Gastroesophageal sphincter (tissue), 4 donors: ENCODE results near the gene ADPRHL1. TPM values are rescaled to one million over a fixed set of nuclear protein-coding genes. Genes with fewer than 3 reads are reported as not detected.

ENCODE experiments used
- ATAC-seq: fragments of 150-250 bp; one replicate; pipeline ENCODE4 v1.9.1; 2016; ENCODE audit warnings: mild to moderate bottlenecking, moderate library complexity
- H3K27ac ChIP-seq, 4 donors: fragments of 200-600 bp; sonication (generic) in 3 of 4; 1 replicate in 3 of 4; 2 replicates in 1 of 4; pipeline ENCODE4 v1.5.1; 2016 to 2019
- H3K27me3 ChIP-seq: fragments of 200-600 bp; sonication (generic); one replicate; pipeline ENCODE4 v1.5.1; 2019
- H3K36me3 ChIP-seq, 2 donors: fragments of 200-600 bp; sonication (generic); one replicate each; pipeline ENCODE4 v1.5.1; 2019; ENCODE audit warnings: control low read depth in 1 of 2
- H3K4me1 ChIP-seq, 3 donors: fragments of 200-600 bp; sonication (generic); 1 replicate in 2 of 3; 2 replicates in 1 of 3; pipeline ENCODE4 v1.5.1; 2016 to 2019; ENCODE audit warnings: control low read depth in 2 of 3
- H3K4me3 ChIP-seq, 2 donors: fragments of 200-600 bp; sonication (generic); one replicate each; pipeline ENCODE4 v1.5.1; 2019; ENCODE audit warnings: mild to moderate bottlenecking in 1 of 2, moderate library complexity in 1 of 2
- H3K9me3 ChIP-seq, 3 donors: fragments of 200-600 bp; sonication (generic); one replicate each; pipeline ENCODE4 v1.5.1; 2017 to 2019; ENCODE audit warnings: control low read depth in 2 of 3
- CTCF ChIP-seq, 4 experiments: fragments of 200-600 bp in 2 of 4; fragments of 450-650 bp in 2 of 4; sonication (generic) in 1 of 4; IDR thresholded peaks; one replicate each; pipeline ENCODE4 v1.5.1; 2017 to 2019; ENCODE audit warnings: antibody characterized with exemption in 4 of 4, mild to moderate bottlenecking in 2 of 4, moderate library complexity in 2 of 4
- EP300 ChIP-seq: sonication (generic); formaldehyde crosslinking; IDR thresholded peaks from one replicate; pipeline ENCODE4 v1.6.1; 2017; ENCODE audit warnings: antibody characterized with exemption, mild to moderate bottlenecking
- POLR2A ChIP-seq, 2 donors: fragments of 450-650 bp; IDR thresholded peaks; one replicate each; pipeline ENCODE4 v1.6.1; 2017; ENCODE audit warnings: antibody characterized with exemption in 2 of 2, mild to moderate bottlenecking in 2 of 2, moderate library complexity in 1 of 2
- POLR2AphosphoS5 ChIP-seq: sonication (generic); formaldehyde crosslinking; IDR thresholded peaks from one replicate; pipeline ENCODE4 v1.6.1; 2017; ENCODE audit warnings: antibody characterized with exemption
- WGBS, 2 donors: methylation state at CpG; one replicate each; pipeline ENCODE4 v1.1.5; 2018; ENCODE audit warnings: low coverage in 1 of 2; 5-methylcytosine and 5-hydroxymethylcytosine counted together
- total RNA-seq, 4 donors: library from RNA; depleted of rRNA; stranded (reverse); fragments of >200 nt; gene quantifications; one replicate each; pipeline ENCODE4 v1.1.0, GENCODE V29; 2016

The ADPRHL1 gene
- total RNA-seq, 4 donors from 2014 or later = 4.7 to 33.8 (median 8.9) TPM

GRCh38 chr13:113403255-113404104 lies 49.8 kb downstream of the ADPRHL1 start:
- peak overlapping the region in 1 of 4 donors; percentile 85 for H3K27ac ChIP-seq
- WGBS, 2 donors = 77 to 83% methylated on average over 7 to 19 of the region's 32 CpGs
- H3K27me3 ChIP-seq = peaks cover 36% of the 10 kb centered on the region
- peaks cover 0 to 24% of the 10 kb centered on the region in 2 donors for H3K36me3 ChIP-seq
- no peak for ATAC-seq
- peaks cover 0 to 34% (median 0%) of the 10 kb centered on the region in 3 donors for H3K4me1 ChIP-seq
- no peak for TF ChIP-seq POLR2AphosphoS5
- TF ChIP-seq POLR2A (IDR thresholded peaks at IDR 0.05) = no peak
- no peak for TF ChIP-seq CTCF (IDR thresholded peaks at IDR 0.05)
- H3K4me3 ChIP-seq = no peak overlapping the region
- no peaks in the 10 kb centered on the region for H3K9me3 ChIP-seq

GRCh38 chr13:113402471-113403254 lies 50.6 kb downstream of the ADPRHL1 start:
- H3K9me3 ChIP-seq = no peaks in the 10 kb centered on the region
- H3K27ac ChIP-seq = peak overlapping the region in 1 of 4 donors; percentile 85
- peaks cover 0 to 31% (median 0%) of the 10 kb centered on the region in 3 donors for H3K4me1 ChIP-seq
- no peak for ATAC-seq
- H3K36me3 ChIP-seq = peaks cover 0 to 21% of the 10 kb centered on the region in 2 donors
- TF ChIP-seq POLR2AphosphoS5 = no peak
- no peak for TF ChIP-seq EP300
- no peak for TF ChIP-seq POLR2A (IDR thresholded peaks at IDR 0.05)
- TF ChIP-seq CTCF (IDR thresholded peaks at IDR 0.05) = no peak
- no peak overlapping the region for H3K4me3 ChIP-seq
- WGBS, 2 donors = 76% methylated on average over 19 of the region's 33 CpGs; no CpG with 5 or more reads in 1 of the 2 donors
- peaks cover 29% of the 10 kb centered on the region for H3K27me3 ChIP-seq

GRCh38 chr13:113401452-113402415 lies 51.6 kb downstream of the ADPRHL1 start:
- no peak for TF ChIP-seq POLR2A (IDR thresholded peaks at IDR 0.05)
- no peak for TF ChIP-seq CTCF (IDR thresholded peaks at IDR 0.05)
- no peak for TF ChIP-seq EP300
- TF ChIP-seq POLR2AphosphoS5 = no peak
- H3K27ac ChIP-seq = peak overlapping the region in 3 of 4 donors; percentile 70 to 85 (median 81)

GRCh38 chr13:113400621-113401451 lies 52.5 kb downstream of the ADPRHL1 start:
- H3K27ac ChIP-seq = peak overlapping the region in 3 of 4 donors; percentile 70 to 85 (median 81)
- no peak overlapping the region for H3K4me3 ChIP-seq
- H3K4me1 ChIP-seq = peaks cover 0 to 31% (median 0%) of the 10 kb centered on the region in 3 donors
- peaks cover 0 to 9% of the 10 kb centered on the region in 2 donors for H3K36me3 ChIP-seq
- ATAC-seq = peak; percentile 52
- peaks cover 14% of the 10 kb centered on the region for H3K27me3 ChIP-seq
- no peaks in the 10 kb centered on the region for H3K9me3 ChIP-seq
- WGBS, 2 donors = 66 to 80% methylated on average over 6 to 11 of the region's 25 CpGs
- no peak for TF ChIP-seq POLR2A (IDR thresholded peaks at IDR 0.05)

More at GRCh38 chr13:113401452-113402415, 51.6 kb downstream of the ADPRHL1 start:
- WGBS, 2 donors = 80% methylated on average over 14 of the region's 52 CpGs; no CpG with 5 or more reads in 1 of the 2 donors
- Histone ChIP-seq H3K36me3 (peaks cover 0 to 12% of the 10 kb centered on the region in 2 donors), H3K4me1 (peaks cover 0 to 31% (median 0%) of the 10 kb centered on the region in 3 donors), H3K4me3 (no peak overlapping the region), H3K27me3 (peaks cover 20% of the 10 kb centered on the region), H3K9me3 (no peaks in the 10 kb centered on the region)
- ATAC-seq = no peak
